Keratinocyte (primary cell): ENCODE results near the gene CCDC174. TPM values are rescaled to one million over a fixed set of nuclear protein-coding genes. Genes with fewer than 3 reads are reported as not detected.

Source experiments
- DNase-seq: peaks from one replicate; pipeline ENCODE4 v3.0.0-alpha.2; 2011; ENCODE audit warnings: low read depth, missing footprints, low spot score
- FAIRE-seq: peaks from 2 replicates; lab custom pipeline; 2011; peaks lifted over from hg19 to GRCh38; lab: Jason Lieb, UNC
- H2AFZ ChIP-seq: 2 replicates; pipeline ENCODE4 v1.6.0; 2012; ENCODE audit warnings: low read length, control low read depth, inconsistent platforms; ENCODE audit not compliant: control insufficient read depth
- H3K27ac ChIP-seq: 2 replicates; pipeline ENCODE4 v1.5.1; 2011; ENCODE audit warnings: low read length; ENCODE audit not compliant: control insufficient read depth, insufficient read depth
- H3K27me3 ChIP-seq: 3 replicates; pipeline ENCODE4 v1.6.0; 2011; ENCODE audit warnings: low read length; ENCODE audit not compliant: control insufficient read depth, insufficient read depth; ENCODE audit errors: extremely low read depth
- H3K36me3 ChIP-seq, 2 experiments: 2 replicates in 1 of 2; 3 replicates in 1 of 2; pipeline ENCODE4 v1.5.1; 2011; ENCODE audit warnings: low read length in 2 of 2, mild to moderate bottlenecking in 1 of 2; ENCODE audit not compliant: control insufficient read depth in 2 of 2, insufficient read depth in 2 of 2; ENCODE audit errors: extremely low read depth in 1 of 2
- H3K4me1 ChIP-seq: 3 replicates; pipeline ENCODE4 v1.5.1; 2011; ENCODE audit warnings: low read length; ENCODE audit not compliant: control insufficient read depth, insufficient read depth; ENCODE audit errors: extremely low read depth
- H3K4me2 ChIP-seq: 3 replicates; pipeline ENCODE4 v1.6.0; 2011; ENCODE audit warnings: low read depth, low read length; ENCODE audit not compliant: control insufficient read depth, insufficient read depth; ENCODE audit errors: extremely low read depth
- H3K4me3 ChIP-seq, 3 experiments: fragments of 200-600 bp in 1 of 3; sonication (generic) in 1 of 3; 2 replicates in 2 of 3; 3 replicates in 1 of 3; pipeline ENCODE4 v1.5.1; 2011 to 2016; ENCODE audit warnings: low read length in 3 of 3, mild to moderate bottlenecking in 3 of 3, control low read depth in 2 of 3, inconsistent platforms in 1 of 3, low read depth in 1 of 3, mixed read lengths in 1 of 3, mixed run types in 1 of 3, moderate library complexity in 1 of 3; ENCODE audit not compliant: control insufficient read depth in 2 of 3, insufficient read depth in 2 of 3; ENCODE audit errors: extremely low read depth in 1 of 3
- H3K79me2 ChIP-seq: 2 replicates; pipeline ENCODE4 v1.6.0; 2012; ENCODE audit warnings: low read length; ENCODE audit not compliant: control insufficient read depth, insufficient read depth
- H3K9ac ChIP-seq: 3 replicates; pipeline ENCODE4 v1.6.0; 2011; ENCODE audit warnings: low read length; ENCODE audit not compliant: control insufficient read depth, insufficient read depth; ENCODE audit errors: extremely low read depth
- H3K9me1 ChIP-seq: 3 replicates; pipeline ENCODE4 v1.6.0; 2011; ENCODE audit warnings: low read length; ENCODE audit not compliant: control insufficient read depth, insufficient read depth; ENCODE audit errors: extremely low read depth
- H3K9me3 ChIP-seq: 2 replicates; pipeline ENCODE4 v1.5.1; 2012; ENCODE audit warnings: low read depth, low read length; ENCODE audit not compliant: control insufficient read depth
- H4K20me1 ChIP-seq: 3 replicates; pipeline ENCODE4 v1.6.0; 2011; ENCODE audit warnings: low read length; ENCODE audit not compliant: control insufficient read depth, insufficient read depth; ENCODE audit errors: extremely low read depth
- EZH2 ChIP-seq: IDR thresholded peaks from one replicate; pipeline ENCODE4 v1.6.1; 2012; ENCODE audit warnings: inconsistent platforms, mild to moderate bottlenecking, low read length, moderate library complexity
- dilution Hi-C: fragments of 300-500 bp; cut with MboI; formaldehyde crosslinking; loops from one replicate; pipeline ENCODE4 v1.7.0; 2020; ENCODE audit warnings: low sequenced_read_pairs; ENCODE audit not compliant: extremely low pct_ligation_motif_present
- polyA plus RNA-seq, 5 experiments: library from polyadenylated mRNA; depleted of rRNA in 3 of 5; stranded (reverse) in 3 of 5; stranded (forward) in 1 of 5; unstranded in 1 of 5; fragments of >200 nt; gene quantifications; 1 replicate in 1 of 5; 2 replicates in 3 of 5; 3 replicates in 1 of 5; pipeline versions ENCODE4 v1.2.1 to v1.2.3, GENCODE V29; 2011 to 2012; ENCODE audit warnings: missing spikeins in 2 of 5, low read depth in 1 of 5, low replicate concordance in 1 of 5
- TF ChIP-seq, protein P1 (sequence below), 3 experiments: IDR thresholded peaks in 1 of 3; conservative IDR thresholded peaks in 1 of 3; optimal IDR thresholded peaks in 1 of 3; 2 replicates in 2 of 3; 3 replicates in 1 of 3; pipeline versions ENCODE3 to v1.5.1; 2011; ENCODE audit warnings: low read length in 3 of 3, mild to moderate bottlenecking in 3 of 3, moderate library complexity in 2 of 3, control low read depth in 1 of 3, inconsistent platforms in 1 of 3; ENCODE audit not compliant: insufficient read depth in 2 of 3; ENCODE audit errors: extremely low read depth in 1 of 3

Gene CCDC174
- polyA plus RNA-seq, 1 donor (not counting 4 experiments of a cell fraction or from before 2014, with no cell fraction given) = 6.2 TPM

DNA sequence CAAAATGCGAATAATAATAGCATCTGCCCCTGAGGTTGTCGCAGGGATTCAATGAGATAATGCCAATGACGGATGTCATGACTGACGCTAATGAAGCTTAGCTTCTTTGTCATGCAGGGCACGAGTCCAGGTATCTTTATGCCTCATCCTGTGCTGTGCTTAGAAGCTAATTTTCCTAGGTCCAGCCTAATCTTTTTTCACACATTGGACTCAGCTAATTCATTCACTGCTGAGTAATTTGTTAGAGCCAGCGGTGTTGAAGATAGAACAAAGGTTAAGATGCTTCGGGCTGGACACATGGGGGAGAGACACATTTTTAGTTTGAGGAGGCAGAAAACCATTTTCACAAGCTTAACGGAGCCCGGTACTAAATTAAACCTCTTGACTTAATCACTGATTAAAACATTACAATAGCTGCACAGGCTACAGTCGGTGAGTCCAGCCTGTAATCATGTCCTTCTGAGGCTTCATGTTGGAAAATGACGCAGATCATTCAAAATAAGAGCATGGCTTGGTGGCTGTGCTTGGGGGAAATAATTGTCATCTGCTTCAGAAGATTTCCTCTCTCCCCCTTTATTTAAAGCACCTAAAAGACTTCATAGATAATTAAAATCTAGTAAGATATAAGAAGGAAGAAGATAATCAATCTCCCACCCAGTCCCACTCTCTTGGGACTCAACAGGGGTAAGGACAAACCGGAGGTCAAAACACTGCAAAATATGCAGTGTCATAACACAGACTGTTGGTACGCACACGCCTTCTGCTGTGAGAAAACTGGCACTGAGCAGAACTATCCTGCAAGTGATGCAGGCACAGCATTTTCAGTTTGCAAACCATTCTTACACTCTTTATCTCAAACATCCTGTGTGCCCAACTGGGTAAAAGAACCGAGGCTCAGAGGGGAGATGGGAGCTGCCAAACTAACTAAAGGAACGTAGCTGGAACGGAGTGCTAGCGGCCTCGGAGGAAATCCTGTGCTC lies 3.3 kb upstream of the CCDC174 start:
- dilution Hi-C loops = no loop called here
- no peak overlapping the region for H3K4me2 ChIP-seq
- FAIRE-seq (no peak), DNase-seq (no peak)
- no peak overlapping the region for H3K9ac ChIP-seq
- H4K20me1 ChIP-seq = no peaks in the 10 kb centered on the region
- H3K36me3 ChIP-seq = no peaks in the 10 kb centered on the region
- H2AFZ ChIP-seq = no peak overlapping the region
- TF ChIP-seq EZH2 = no peak
- TF ChIP-seq, protein P1, sequence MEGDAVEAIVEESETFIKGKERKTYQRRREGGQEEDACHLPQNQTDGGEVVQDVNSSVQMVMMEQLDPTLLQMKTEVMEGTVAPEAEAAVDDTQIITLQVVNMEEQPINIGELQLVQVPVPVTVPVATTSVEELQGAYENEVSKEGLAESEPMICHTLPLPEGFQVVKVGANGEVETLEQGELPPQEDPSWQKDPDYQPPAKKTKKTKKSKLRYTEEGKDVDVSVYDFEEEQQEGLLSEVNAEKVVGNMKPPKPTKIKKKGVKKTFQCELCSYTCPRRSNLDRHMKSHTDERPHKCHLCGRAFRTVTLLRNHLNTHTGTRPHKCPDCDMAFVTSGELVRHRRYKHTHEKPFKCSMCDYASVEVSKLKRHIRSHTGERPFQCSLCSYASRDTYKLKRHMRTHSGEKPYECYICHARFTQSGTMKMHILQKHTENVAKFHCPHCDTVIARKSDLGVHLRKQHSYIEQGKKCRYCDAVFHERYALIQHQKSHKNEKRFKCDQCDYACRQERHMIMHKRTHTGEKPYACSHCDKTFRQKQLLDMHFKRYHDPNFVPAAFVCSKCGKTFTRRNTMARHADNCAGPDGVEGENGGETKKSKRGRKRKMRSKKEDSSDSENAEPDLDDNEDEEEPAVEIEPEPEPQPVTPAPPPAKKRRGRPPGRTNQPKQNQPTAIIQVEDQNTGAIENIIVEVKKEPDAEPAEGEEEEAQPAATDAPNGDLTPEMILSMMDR (optimal IDR thresholded peaks at IDR 0.05 in 1 of 3, IDR thresholded peaks at IDR 0.05 in 1 of 3, conservative IDR thresholded peaks at IDR 0.05 in 1 of 3; ENCODE audit: extremely low read depth in 1 of 3, insufficient read depth in 2 of 3, low read length in 3 of 3) = no peak
- H3K4me1 ChIP-seq = peaks cover 5% of the 10 kb centered on the region
- H3K27ac ChIP-seq = no peak overlapping the region
- H3K9me1 ChIP-seq = no peaks in the 10 kb centered on the region
- no peak overlapping the region for H3K4me3 ChIP-seq
- peaks cover 4% of the 10 kb centered on the region for H3K27me3 ChIP-seq
- no peaks in the 10 kb centered on the region for H3K9me3 ChIP-seq
- H3K79me2 ChIP-seq = peaks cover 15% of the 10 kb centered on the region

DNA sequence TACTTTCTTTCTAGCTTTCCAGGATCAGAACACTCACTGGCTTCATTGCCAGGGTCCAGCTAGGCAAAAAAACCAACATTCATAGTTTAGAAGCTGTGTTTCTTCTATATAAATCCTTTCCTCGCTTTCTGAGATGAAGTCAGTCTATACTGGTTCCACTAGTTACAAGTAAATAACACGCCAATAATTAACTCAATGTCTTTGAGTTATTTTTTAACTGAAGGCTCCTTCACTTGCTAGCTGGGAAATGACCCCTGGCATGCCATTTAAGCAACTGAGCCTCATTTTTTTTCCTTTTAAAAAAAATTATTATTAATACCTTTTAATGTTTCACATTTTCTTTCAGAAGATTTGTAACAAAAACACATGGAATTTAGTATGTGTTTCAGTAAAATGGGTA lies 2.1 kb upstream of the CCDC174 start:
- peaks cover 0 to 2% of the 10 kb centered on the region in 2 experiments for H3K36me3 ChIP-seq
- no peak overlapping the region for H3K4me3 ChIP-seq
- no peak overlapping the region for H3K9ac ChIP-seq
- H3K27ac ChIP-seq = no peak overlapping the region
- H3K9me1 ChIP-seq = no peaks in the 10 kb centered on the region
- H3K79me2 ChIP-seq = peaks cover 22% of the 10 kb centered on the region
- H3K4me1 ChIP-seq = peaks cover 10% of the 10 kb centered on the region
- TF ChIP-seq, protein P1 (optimal IDR thresholded peaks at IDR 0.05 in 1 of 3, IDR thresholded peaks at IDR 0.05 in 1 of 3, conservative IDR thresholded peaks at IDR 0.05 in 1 of 3; ENCODE audit: extremely low read depth in 1 of 3, insufficient read depth in 2 of 3, low read length in 3 of 3) = no peak
- no peak for TF ChIP-seq EZH2
- no peak overlapping the region for H3K4me2 ChIP-seq
- no peaks in the 10 kb centered on the region for H4K20me1 ChIP-seq
- no peak for DNase-seq
- no peaks in the 10 kb centered on the region for H3K9me3 ChIP-seq
- FAIRE-seq = no peak
- dilution Hi-C loops = no loop called here
- H3K27me3 ChIP-seq = no peaks in the 10 kb centered on the region
- H2AFZ ChIP-seq = no peak overlapping the region
